Panc1 (cell line): ENCODE data around the gene KRT84. TPM values are rescaled to one million over a fixed set of nuclear protein-coding genes. Genes with fewer than 3 reads are reported as not detected.

ENCODE experiments used
- ATAC-seq: fragments of 200-7000 bp; cut with Tn5 transposase; 2 replicates; pipeline ENCODE4 v1.9.1; 2020; ENCODE audit warnings: mild to moderate bottlenecking, moderate library complexity
- BruUV-seq: library from RNA; stranded (reverse); fragments of 400-500 nt; replicated peaks from 2 replicates; lab custom pipeline; 2021; lab: Mats Ljungman, UMichigan
- CTCF ChIA-PET: fragments of 300-600 bp; sonication (Branson Sonifier 250); formaldehyde crosslinking; loops from one replicate; lab custom pipeline; 2022; ENCODE audit warnings: antibody characterized with exemption; lab: Charles Lee
- POLR2A ChIA-PET: fragments of 300-600 bp; sonication (Branson Sonifier 250); formaldehyde crosslinking; loops from one replicate; lab custom pipeline; 2022; ENCODE audit warnings: antibody characterized with exemption; lab: Charles Lee
- DNase-seq: peaks from one replicate; pipeline ENCODE4 v3.0.0-alpha.2; 2010; ENCODE audit warnings: low read depth, low spot score
- H3K27ac ChIP-seq: 2 replicates; pipeline ENCODE4 v1.5.1; 2011; ENCODE audit warnings: mild to moderate bottlenecking, low read length, inconsistent platforms
- H3K27me3 ChIP-seq: fragments of 200-500 bp; sonication (Bioruptor generic); 2 replicates; pipeline ENCODE4 v1.6.0; 2014; ENCODE audit warnings: low read length, inconsistent platforms; ENCODE audit not compliant: control insufficient read depth, insufficient read depth
- H3K36me3 ChIP-seq: fragments of 200-500 bp; sonication (Bioruptor generic); 2 replicates; pipeline ENCODE4 v1.5.1; 2014; ENCODE audit warnings: inconsistent platforms, mild to moderate bottlenecking, low read length, moderate library complexity; ENCODE audit not compliant: control insufficient read depth, insufficient read depth
- H3K4me1 ChIP-seq: 2 replicates; pipeline ENCODE4 v1.5.1; 2011; ENCODE audit warnings: inconsistent platforms, mild to moderate bottlenecking, low read length, moderate library complexity; ENCODE audit not compliant: control insufficient read depth, insufficient read depth
- H3K4me3 ChIP-seq, 2 experiments: 2 replicates each; pipeline ENCODE4 v1.5.1; 2011 to 2012; ENCODE audit warnings: low read depth in 2 of 2, low read length in 2 of 2, mild to moderate bottlenecking in 2 of 2, inconsistent platforms in 1 of 2, moderate library complexity in 1 of 2
- H3K9me3 ChIP-seq: fragments of 200-500 bp; sonication (Bioruptor generic); 2 replicates; pipeline ENCODE4 v1.5.1; 2014; ENCODE audit warnings: low read depth, mild to moderate bottlenecking, inconsistent platforms, low read length, moderate library complexity; ENCODE audit not compliant: control insufficient read depth, insufficient read depth
- CTCF ChIP-seq: fragments of 450-650 bp; IDR thresholded peaks from 2 replicates; pipeline ENCODE4 v1.5.1; 2017; ENCODE audit warnings: mild to moderate bottlenecking
- POLR2AphosphoS5 ChIP-seq: IDR thresholded peaks from 2 replicates; pipeline ENCODE4 v1.6.1; 2012; ENCODE audit warnings: mild to moderate bottlenecking, low read depth, low read length, moderate library complexity
- SIN3A ChIP-seq: IDR thresholded peaks from 2 replicates; pipeline ENCODE4 v1.6.1; 2012; ENCODE audit warnings: low read depth, mild to moderate bottlenecking, low read length, moderate library complexity, borderline replicate concordance; ENCODE audit not compliant: insufficient read depth
- TCF7L2 ChIP-seq: IDR thresholded peaks from 2 replicates; pipeline ENCODE4 v1.6.1; 2011; ENCODE audit warnings: mild to moderate bottlenecking, low read depth, low read length, inconsistent platforms
- in situ Hi-C: cut with HindIII; loops from 2 replicates; pipeline ENCODE4 v1.10.0; 2016; ENCODE audit warnings: low sequenced_read_pairs, low pct_unique_long_range_greater_than_20kb
- intact Hi-C: fragments of 100-400 bp; cut with micrococcal nuclease; formaldehyde crosslinking; loops from one replicate; pipeline ENCODE4 v1.10.0; 2022; ENCODE audit not compliant: unreplicated experiment
- total RNA-seq: library from RNA; stranded (reverse); gene quantifications from one replicate; pipeline ENCODE4 v1.2.1, GENCODE V29; 2021; ENCODE audit not compliant: unreplicated experiment
- TF ChIP-seq, protein P1 (sequence below), 2 experiments: IDR thresholded peaks; 2 replicates each; pipeline ENCODE4 v1.6.1; 2011 to 2012; ENCODE audit warnings: low read depth in 2 of 2, control low read depth in 1 of 2, low read length in 1 of 2, mild to moderate bottlenecking in 1 of 2, moderate library complexity in 1 of 2; ENCODE audit not compliant: insufficient read depth in 1 of 2

Gene KRT84
- total RNA-seq, 1 experiment from 2014 or later, result not detected

- no peaks in the 10 kb centered on the region for H3K9me3 ChIP-seq
- in situ Hi-C loops (no loop called here), intact Hi-C loops (no loop called here)
- no peaks in the 10 kb centered on the region for H3K4me1 ChIP-seq
- H3K27me3 ChIP-seq, result peaks cover 22% of the 10 kb centered on the region
- BruUV-seq, result no TSS peak
- CTCF ChIA-PET, result interaction anchor here (0.5 kb wide), 1 partner anchor 447 kb away, joined by 5 read pairs; no protein-coding TSS in a partner anchor
- DNase-seq (no peak), ATAC-seq (no peak)
- no peak overlapping the region for H3K27ac ChIP-seq
- H3K4me3 ChIP-seq, result no peak overlapping the region
- H3K36me3 ChIP-seq, result no peaks in the 10 kb centered on the region
- TF ChIP-seq CTCF, result no peak
- TF ChIP-seq SIN3A, result no peak
- TF ChIP-seq, protein P1, sequence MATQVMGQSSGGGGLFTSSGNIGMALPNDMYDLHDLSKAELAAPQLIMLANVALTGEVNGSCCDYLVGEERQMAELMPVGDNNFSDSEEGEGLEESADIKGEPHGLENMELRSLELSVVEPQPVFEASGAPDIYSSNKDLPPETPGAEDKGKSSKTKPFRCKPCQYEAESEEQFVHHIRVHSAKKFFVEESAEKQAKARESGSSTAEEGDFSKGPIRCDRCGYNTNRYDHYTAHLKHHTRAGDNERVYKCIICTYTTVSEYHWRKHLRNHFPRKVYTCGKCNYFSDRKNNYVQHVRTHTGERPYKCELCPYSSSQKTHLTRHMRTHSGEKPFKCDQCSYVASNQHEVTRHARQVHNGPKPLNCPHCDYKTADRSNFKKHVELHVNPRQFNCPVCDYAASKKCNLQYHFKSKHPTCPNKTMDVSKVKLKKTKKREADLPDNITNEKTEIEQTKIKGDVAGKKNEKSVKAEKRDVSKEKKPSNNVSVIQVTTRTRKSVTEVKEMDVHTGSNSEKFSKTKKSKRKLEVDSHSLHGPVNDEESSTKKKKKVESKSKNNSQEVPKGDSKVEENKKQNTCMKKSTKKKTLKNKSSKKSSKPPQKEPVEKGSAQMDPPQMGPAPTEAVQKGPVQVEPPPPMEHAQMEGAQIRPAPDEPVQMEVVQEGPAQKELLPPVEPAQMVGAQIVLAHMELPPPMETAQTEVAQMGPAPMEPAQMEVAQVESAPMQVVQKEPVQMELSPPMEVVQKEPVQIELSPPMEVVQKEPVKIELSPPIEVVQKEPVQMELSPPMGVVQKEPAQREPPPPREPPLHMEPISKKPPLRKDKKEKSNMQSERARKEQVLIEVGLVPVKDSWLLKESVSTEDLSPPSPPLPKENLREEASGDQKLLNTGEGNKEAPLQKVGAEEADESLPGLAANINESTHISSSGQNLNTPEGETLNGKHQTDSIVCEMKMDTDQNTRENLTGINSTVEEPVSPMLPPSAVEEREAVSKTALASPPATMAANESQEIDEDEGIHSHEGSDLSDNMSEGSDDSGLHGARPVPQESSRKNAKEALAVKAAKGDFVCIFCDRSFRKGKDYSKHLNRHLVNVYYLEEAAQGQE (IDR thresholded peaks at IDR 0.05; ENCODE audit: insufficient read depth in 1 of 2, low read depth in 2 of 2, low read length in 1 of 2), result no peak
- no peak for TF ChIP-seq TCF7L2
- TF ChIP-seq POLR2AphosphoS5, result no peak
- POLR2A ChIA-PET, result interaction anchor here (0.6 kb wide), 1 partner anchor 224 kb away, joined by 3 read pairs; no protein-coding TSS in a partner anchor
These were observed 47.2 kb upstream of the KRT84 start for GRCh38 chr12:52432559-52433207.

GRCh38 chr12:52428121-52428520 is 42.7 kb upstream of the KRT84 start:
- in situ Hi-C loops, result no loop called here
- ATAC-seq, result no peak
- no TSS peak for BruUV-seq
- DNase-seq, result no peak
- Histone ChIP-seq H3K27me3 (peaks cover 22% of the 10 kb centered on the region), H3K27ac (no peak overlapping the region), H3K4me1 (no peaks in the 10 kb centered on the region), H3K4me3 (no peak overlapping the region), H3K9me3 (no peaks in the 10 kb centered on the region), H3K36me3 (no peaks in the 10 kb centered on the region)
- POLR2A ChIA-PET, result no interaction called here
- intact Hi-C loops, result no loop called here
- CTCF ChIA-PET, result interaction anchor here (0.5 kb wide), 1 partner anchor 155 kb away, joined by 4 read pairs; no protein-coding TSS in a partner anchor
- no peak for TF ChIP-seq POLR2AphosphoS5
- TF ChIP-seq TCF7L2, result no peak
- TF ChIP-seq, protein P1 (IDR thresholded peaks at IDR 0.05; ENCODE audit: insufficient read depth in 1 of 2, low read depth in 2 of 2, low read length in 1 of 2), result no peak
- no peak for TF ChIP-seq CTCF
- TF ChIP-seq SIN3A, result no peak
